ENCODE data around the gene SPAG17. TPM values are rescaled to one million over a fixed set of nuclear protein-coding genes. Genes with fewer than 3 reads are reported as not detected.

The SPAG17 gene
- total and polyA plus RNA-seq, 2 experiments from 2014 or later, result 1.0 to 1.1 TPM

DNA sequence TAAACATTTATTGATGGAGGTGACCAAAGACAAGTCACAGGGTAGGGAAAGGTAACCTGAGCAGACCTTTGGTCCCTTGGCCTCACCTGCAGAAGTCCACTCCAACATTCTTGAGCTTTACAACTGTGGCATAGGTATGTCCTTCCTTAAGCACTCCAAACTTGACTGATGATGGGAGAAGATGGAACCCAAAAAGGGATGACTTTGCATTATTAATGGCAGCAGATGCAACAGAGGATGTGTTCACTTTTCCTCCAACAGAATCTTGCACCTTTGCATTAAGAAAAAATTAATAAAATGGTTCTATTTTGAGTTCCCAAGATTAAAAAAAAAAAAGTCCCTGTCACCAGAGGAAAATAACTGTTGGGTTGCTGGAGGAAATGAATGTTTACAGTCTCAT, 213.3 kb downstream of the SPAG17 start (continued):
- TF ChIP-seq, protein P1, sequence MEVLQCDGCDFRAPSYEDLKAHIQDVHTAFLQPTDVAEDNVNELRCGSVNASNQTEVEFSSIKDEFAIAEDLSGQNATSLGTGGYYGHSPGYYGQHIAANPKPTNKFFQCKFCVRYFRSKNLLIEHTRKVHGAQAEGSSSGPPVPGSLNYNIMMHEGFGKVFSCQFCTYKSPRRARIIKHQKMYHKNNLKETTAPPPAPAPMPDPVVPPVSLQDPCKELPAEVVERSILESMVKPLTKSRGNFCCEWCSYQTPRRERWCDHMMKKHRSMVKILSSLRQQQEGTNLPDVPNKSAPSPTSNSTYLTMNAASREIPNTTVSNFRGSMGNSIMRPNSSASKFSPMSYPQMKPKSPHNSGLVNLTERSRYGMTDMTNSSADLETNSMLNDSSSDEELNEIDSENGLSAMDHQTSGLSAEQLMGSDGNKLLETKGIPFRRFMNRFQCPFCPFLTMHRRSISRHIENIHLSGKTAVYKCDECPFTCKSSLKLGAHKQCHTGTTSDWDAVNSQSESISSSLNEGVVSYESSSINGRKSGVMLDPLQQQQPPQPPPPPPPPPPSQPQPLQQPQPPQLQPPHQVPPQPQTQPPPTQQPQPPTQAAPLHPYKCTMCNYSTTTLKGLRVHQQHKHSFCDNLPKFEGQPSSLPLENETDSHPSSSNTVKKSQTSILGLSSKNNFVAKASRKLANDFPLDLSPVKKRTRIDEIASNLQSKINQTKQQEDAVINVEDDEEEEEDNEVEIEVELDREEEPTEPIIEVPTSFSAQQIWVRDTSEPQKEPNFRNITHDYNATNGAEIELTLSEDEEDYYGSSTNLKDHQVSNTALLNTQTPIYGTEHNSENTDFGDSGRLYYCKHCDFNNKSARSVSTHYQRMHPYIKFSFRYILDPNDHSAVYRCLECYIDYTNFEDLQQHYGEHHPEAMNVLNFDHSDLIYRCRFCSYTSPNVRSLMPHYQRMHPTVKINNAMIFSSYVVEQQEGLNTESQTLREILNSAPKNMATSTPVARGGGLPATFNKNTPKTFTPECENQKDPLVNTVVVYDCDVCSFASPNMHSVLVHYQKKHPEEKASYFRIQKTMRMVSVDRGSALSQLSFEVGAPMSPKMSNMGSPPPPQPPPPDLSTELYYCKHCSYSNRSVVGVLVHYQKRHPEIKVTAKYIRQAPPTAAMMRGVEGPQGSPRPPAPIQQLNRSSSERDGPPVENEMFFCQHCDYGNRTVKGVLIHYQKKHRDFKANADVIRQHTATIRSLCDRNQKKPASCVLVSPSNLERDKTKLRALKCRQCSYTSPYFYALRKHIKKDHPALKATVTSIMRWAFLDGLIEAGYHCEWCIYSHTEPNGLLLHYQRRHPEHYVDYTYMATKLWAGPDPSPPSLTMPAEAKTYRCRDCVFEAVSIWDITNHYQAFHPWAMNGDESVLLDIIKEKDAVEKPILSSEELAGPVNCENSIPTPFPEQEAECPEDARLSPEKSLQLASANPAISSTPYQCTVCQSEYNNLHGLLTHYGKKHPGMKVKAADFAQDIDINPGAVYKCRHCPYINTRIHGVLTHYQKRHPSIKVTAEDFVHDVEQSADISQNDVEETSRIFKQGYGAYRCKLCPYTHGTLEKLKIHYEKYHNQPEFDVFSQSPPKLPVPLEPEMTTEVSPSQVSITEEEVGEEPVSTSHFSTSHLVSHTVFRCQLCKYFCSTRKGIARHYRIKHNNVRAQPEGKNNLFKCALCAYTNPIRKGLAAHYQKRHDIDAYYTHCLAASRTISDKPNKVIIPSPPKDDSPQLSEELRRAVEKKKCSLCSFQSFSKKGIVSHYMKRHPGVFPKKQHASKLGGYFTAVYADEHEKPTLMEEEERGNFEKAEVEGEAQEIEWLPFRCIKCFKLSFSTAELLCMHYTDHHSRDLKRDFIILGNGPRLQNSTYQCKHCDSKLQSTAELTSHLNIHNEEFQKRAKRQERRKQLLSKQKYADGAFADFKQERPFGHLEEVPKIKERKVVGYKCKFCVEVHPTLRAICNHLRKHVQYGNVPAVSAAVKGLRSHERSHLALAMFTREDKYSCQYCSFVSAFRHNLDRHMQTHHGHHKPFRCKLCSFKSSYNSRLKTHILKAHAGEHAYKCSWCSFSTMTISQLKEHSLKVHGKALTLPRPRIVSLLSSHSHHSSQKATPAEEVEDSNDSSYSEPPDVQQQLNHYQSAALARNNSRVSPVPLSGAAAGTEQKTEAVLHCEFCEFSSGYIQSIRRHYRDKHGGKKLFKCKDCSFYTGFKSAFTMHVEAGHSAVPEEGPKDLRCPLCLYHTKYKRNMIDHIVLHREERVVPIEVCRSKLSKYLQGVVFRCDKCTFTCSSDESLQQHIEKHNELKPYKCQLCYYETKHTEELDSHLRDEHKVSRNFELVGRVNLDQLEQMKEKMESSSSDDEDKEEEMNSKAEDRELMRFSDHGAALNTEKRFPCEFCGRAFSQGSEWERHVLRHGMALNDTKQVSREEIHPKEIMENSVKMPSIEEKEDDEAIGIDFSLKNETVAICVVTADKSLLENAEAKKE (CRISPR knock-in tag; IDR thresholded peaks at IDR 0.05), result no peak
- TF ChIP-seq ZNF114 (CRISPR knock-in tag; IDR thresholded peaks at IDR 0.05), result no peak
- no peak for TF ChIP-seq STAT1 (IDR thresholded peaks at IDR 0.05; ENCODE audit: unreplicated experiment)
- no peak for TF ChIP-seq ZNF331 (CRISPR knock-in tag; IDR thresholded peaks at IDR 0.05; ENCODE audit: low read depth)
- TF ChIP-seq, protein P2, sequence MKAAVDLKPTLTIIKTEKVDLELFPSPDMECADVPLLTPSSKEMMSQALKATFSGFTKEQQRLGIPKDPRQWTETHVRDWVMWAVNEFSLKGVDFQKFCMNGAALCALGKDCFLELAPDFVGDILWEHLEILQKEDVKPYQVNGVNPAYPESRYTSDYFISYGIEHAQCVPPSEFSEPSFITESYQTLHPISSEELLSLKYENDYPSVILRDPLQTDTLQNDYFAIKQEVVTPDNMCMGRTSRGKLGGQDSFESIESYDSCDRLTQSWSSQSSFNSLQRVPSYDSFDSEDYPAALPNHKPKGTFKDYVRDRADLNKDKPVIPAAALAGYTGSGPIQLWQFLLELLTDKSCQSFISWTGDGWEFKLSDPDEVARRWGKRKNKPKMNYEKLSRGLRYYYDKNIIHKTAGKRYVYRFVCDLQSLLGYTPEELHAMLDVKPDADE (IDR thresholded peaks at IDR 0.05), result no peak

- Histone ChIP-seq H3K4me2 (no peak overlapping the region), H3K27me3 (ENCODE audit: insufficient read depth) (no peaks in the 10 kb centered on the region), H3K36me3 (ENCODE audit: insufficient read depth) (no peaks in the 10 kb centered on the region), H3K4me3 (no peak overlapping the region), H3K79me2 (replicated peaks; ENCODE audit: insufficient read depth) (no peaks in the 10 kb centered on the region), H3K9me2 (ENCODE audit: insufficient read depth) (0 out of 2 replicates have a peak, but pooled peaks cover 3% of the 10 kb centered on the region), H3K4me1 (ENCODE audit: insufficient read depth) (peaks cover 9% of the 10 kb centered on the region; the same call in 1 of the 2 replicates), H3K27ac (ENCODE audit: low read depth) (no peak overlapping the region), H4K20me1 (replicated peaks; ENCODE audit: insufficient read depth) (no peaks in the 10 kb centered on the region), H3F3A (replicated peaks; ENCODE audit: low read depth) (no peaks in the 10 kb centered on the region), H2AFZ (no peak overlapping the region)
- H3K4me3 Mint-ChIP-seq, result no peak overlapping the region
- peaks cover 19% of the 10 kb centered on the region for H3K4me1 Mint-ChIP-seq
- no peak for ATAC-seq
- TF ChIP-seq REST (IDR thresholded peaks at IDR 0.05; ENCODE audit: unreplicated experiment), result no peak
- TF ChIP-seq, protein P2 (IDR thresholded peaks at IDR 0.05), result no peak
- no peak for TF ChIP-seq ZNF114 (CRISPR knock-in tag; IDR thresholded peaks at IDR 0.05)
- no peaks in the 10 kb centered on the region for H3K36me3 Mint-ChIP-seq (ENCODE audit: low read depth)
- H3K27me3 Mint-ChIP-seq (ENCODE audit: insufficient read depth, low read depth, poor library complexity), result peaks cover 2% of the 10 kb centered on the region
- no peak overlapping the region for H3K27ac Mint-ChIP-seq
- DNase-seq (ENCODE audit: low spot score), result peak; percentile 3
- no peaks in the 10 kb centered on the region for H3K9me3 Mint-ChIP-seq
These were observed 214.8 kb downstream of the SPAG17 start for GRCh38 chr1:117970252-117970651.
